Thoracic aorta (tissue), 2 donors: ENCODE results near the gene RFC2. TPM values are rescaled to one million over a fixed set of nuclear protein-coding genes. Genes with fewer than 3 reads are reported as not detected.

ENCODE experiments used
- ATAC-seq: fragments of 150-250 bp; one replicate; pipeline ENCODE4 v1.8.0; 2017; ENCODE audit warnings: low read depth; ENCODE audit not compliant: insufficient number of reproducible peaks, low FRiP score
- DNase-seq: peaks from one replicate; pipeline ENCODE4 v3.0.0-alpha.2; 2020; ENCODE audit warnings: low spot score
- H3K27ac ChIP-seq, 2 donors: fragments of 200-600 bp; sonication (generic); 1 replicate in 1 of 2; 2 replicates in 1 of 2; pipeline ENCODE4 v1.5.1; 2016; ENCODE audit warnings: mild to moderate bottlenecking in 2 of 2, moderate library complexity in 2 of 2
- H3K27me3 ChIP-seq: fragments of 200-600 bp; sonication (generic); replicated peaks from 2 replicates; pipeline ENCODE4 v1.6.0; 2016; ENCODE audit warnings: mild to moderate bottlenecking; ENCODE audit not compliant: insufficient read depth
- H3K36me3 ChIP-seq: fragments of 200-600 bp; sonication (generic); one replicate; pipeline ENCODE4 v1.5.1; 2016
- H3K4me1 ChIP-seq, 2 donors: fragments of 200-600 bp; sonication (generic); 1 replicate in 1 of 2; 2 replicates in 1 of 2; pipeline versions ENCODE4 v1.5.1 to v1.6.0; 2016; ENCODE audit warnings: low read depth in 2 of 2, mild to moderate bottlenecking in 1 of 2; ENCODE audit not compliant: control insufficient read depth in 1 of 2
- H3K4me3 ChIP-seq: fragments of 200-600 bp; sonication (generic); 2 replicates; pipeline ENCODE4 v1.5.1; 2016; ENCODE audit warnings: mild to moderate bottlenecking
- H3K9me3 ChIP-seq: fragments of 200-600 bp; sonication (generic); 2 replicates; pipeline ENCODE4 v1.5.1; 2016
- CTCF ChIP-seq: fragments of 200-600 bp; sonication (generic); IDR thresholded peaks from one replicate; pipeline ENCODE4 v1.5.1; 2019; ENCODE audit warnings: antibody characterized with exemption
- total RNA-seq, 2 donors: library from RNA; depleted of rRNA; stranded (reverse); fragments of >200 nt; gene quantifications; one replicate each; pipeline versions ENCODE4 v1.1.0 to v1.2.3, GENCODE V29; 2016

RFC2 gene
- 10 to 100 TPM in 1 of 2 donors, 1 to 10 TPM in 1; 9.5 to 15.2 TPM for total RNA-seq

- peak; percentile 56 for TF ChIP-seq CTCF
- Histone ChIP-seq H3K27ac (peak within 1 kb of the TSS; percentile 85 to 91), H3K36me3 (peaks cover 16% of the 10 kb centered on the region), H3K9me3 (no peaks in the 10 kb centered on the region), H3K4me3 (peak within 1 kb of the TSS; percentile 75), H3K27me3 (no peaks in the 10 kb centered on the region), H3K4me1 (peaks cover 25 to 36% of the 10 kb centered on the region in 2 donors)
- DNase-seq (peak; percentile 83), ATAC-seq (peak; percentile 84)
These were observed at the start of gene RFC2 for GRCh38 chr7:74254129-74254857. Gene RFC2 (minus strand): TSS chr7:74254399. CDS start chr7:74254383, 16 bp downstream.

- TF ChIP-seq CTCF, result no peak
- ATAC-seq (no peak), DNase-seq (no peak)
- Histone ChIP-seq H3K27me3 (no peaks in the 10 kb centered on the region), H3K27ac (no peak overlapping the region), H3K4me1 (peaks cover 19 to 38% of the 10 kb centered on the region in 2 donors), H3K36me3 (no peaks in the 10 kb centered on the region), H3K4me3 (no peak overlapping the region), H3K9me3 (no peaks in the 10 kb centered on the region)
These were observed 48.6 kb upstream of the RFC2 start for GRCh38 chr7:74302745-74303221.

GRCh38 chr7:74300926-74301325 is 46.7 kb upstream of the RFC2 start:
- no peaks in the 10 kb centered on the region for H3K36me3 ChIP-seq
- H3K27ac ChIP-seq, result no peak overlapping the region
- ATAC-seq (no peak), DNase-seq (no peak)
- no peak for TF ChIP-seq CTCF
- H3K27me3 ChIP-seq, result no peaks in the 10 kb centered on the region
- peaks cover 4 to 19% of the 10 kb centered on the region in 2 donors for H3K4me1 ChIP-seq
- H3K4me3 ChIP-seq, result no peak overlapping the region
- no peaks in the 10 kb centered on the region for H3K9me3 ChIP-seq

- H3K27ac ChIP-seq, result no peak overlapping the region
- H3K9me3 ChIP-seq, result no peaks in the 10 kb centered on the region
- no peaks in the 10 kb centered on the region for H3K27me3 ChIP-seq
- no peaks in the 10 kb centered on the region for H3K36me3 ChIP-seq
- no peak for ATAC-seq
- TF ChIP-seq CTCF, result no peak
- H3K4me3 ChIP-seq, result no peak overlapping the region
- peaks cover 10 to 23% of the 10 kb centered on the region in 2 donors for H3K4me1 ChIP-seq
- no peak for DNase-seq
These were observed 45.2 kb upstream of the RFC2 start for GRCh38 chr7:74299401-74299800.

- Histone ChIP-seq H3K4me3 (no peak overlapping the region), H3K27ac (no peak overlapping the region), H3K36me3 (no peaks in the 10 kb centered on the region), H3K9me3 (no peaks in the 10 kb centered on the region), H3K27me3 (no peaks in the 10 kb centered on the region), H3K4me1 (peaks cover 11 to 31% of the 10 kb centered on the region in 2 donors)
- ATAC-seq, result no peak
- DNase-seq, result no peak
- TF ChIP-seq CTCF, result no peak
These were observed 43.5 kb upstream of the RFC2 start for GRCh38 chr7:74297516-74298233.
